Renal cortex interstitium (tissue), 15 donors: ENCODE results near the gene TUBGCP5. TPM values are rescaled to one million over a fixed set of nuclear protein-coding genes. Genes with fewer than 3 reads are reported as not detected.
A peak's percentile ranks its signal among the peaks of the same experiment; 100 is the strongest.
"Not testable (repeated sequence)": the region's sequence is repeated elsewhere in the genome, so short reads cannot be mapped to it uniquely, and the experiment has no call there.

ENCODE experiments used
- DNase-seq, 11 donors: peaks; one replicate each; pipeline ENCODE4 v3.0.0-alpha.2; 2013; ENCODE audit warnings: low read depth in 9 of 11, low spot score in 4 of 11; ENCODE audit errors: extremely low read depth in 1 of 11
- long read RNA-seq, 16 experiments: transcript quantifications; one replicate each; lab custom pipeline, GENCODE V29; 2026
- polyA plus RNA-seq, 3 donors: library from polyadenylated mRNA; unstranded; fragments of 120-200 nt; gene quantifications; one replicate each; pipeline ENCODE4 v1.2.1, GENCODE V29; 2013; ENCODE audit not compliant: insufficient read length in 3 of 3

TUBGCP5 gene
- polyA plus RNA-seq = 10 to 100 TPM; 21.5 to 35.6 (median 30.2) TPM
- long read RNA-seq, donor 1, partial matches to known transcripts = 0 of 1 reads
- long read RNA-seq, donor 1, other reads (novel, unspliced or antisense) = 0 of 1 reads
- long read RNA-seq, donor 2 = 0 reads
- long read RNA-seq, donor 3, partial matches to known transcripts = 0 of 1 reads
- long read RNA-seq, donor 3, other reads (novel, unspliced or antisense) = 0 of 1 reads
- long read RNA-seq, donor 4 = 0 reads
- long read RNA-seq, donor 5 = 0 reads
- long read RNA-seq, donor 6 = 0 reads
- long read RNA-seq, donor 7, partial matches to known transcripts = 0 of 1 reads
- long read RNA-seq, donor 7, other reads (novel, unspliced or antisense) = 0 of 1 reads
- long read RNA-seq, donor 8 = 0 reads
- long read RNA-seq, donor 9, partial matches to known transcripts = 7 of 7 reads
- long read RNA-seq, donor 9, other reads (novel, unspliced or antisense) = 0 of 7 reads
- long read RNA-seq, donor 10 = 0 reads
- long read RNA-seq, donor 11 = 0 reads
- long read RNA-seq, donor 12, partial matches to known transcripts = 0 of 1 reads
- long read RNA-seq, donor 12, other reads (novel, unspliced or antisense) = 0 of 1 reads
- long read RNA-seq, donor 13 = 0 reads
- long read RNA-seq, donor 14 = 0 reads
- long read RNA-seq, donor 15, partial matches to known transcripts = 0 of 1 reads
- long read RNA-seq, donor 15, other reads (novel, unspliced or antisense) = 0 of 1 reads
- long read RNA-seq, donor 16, partial matches to known transcripts = 0 of 4 reads
- long read RNA-seq, donor 16, other reads (novel, unspliced or antisense) = 0 of 4 reads

DNA sequence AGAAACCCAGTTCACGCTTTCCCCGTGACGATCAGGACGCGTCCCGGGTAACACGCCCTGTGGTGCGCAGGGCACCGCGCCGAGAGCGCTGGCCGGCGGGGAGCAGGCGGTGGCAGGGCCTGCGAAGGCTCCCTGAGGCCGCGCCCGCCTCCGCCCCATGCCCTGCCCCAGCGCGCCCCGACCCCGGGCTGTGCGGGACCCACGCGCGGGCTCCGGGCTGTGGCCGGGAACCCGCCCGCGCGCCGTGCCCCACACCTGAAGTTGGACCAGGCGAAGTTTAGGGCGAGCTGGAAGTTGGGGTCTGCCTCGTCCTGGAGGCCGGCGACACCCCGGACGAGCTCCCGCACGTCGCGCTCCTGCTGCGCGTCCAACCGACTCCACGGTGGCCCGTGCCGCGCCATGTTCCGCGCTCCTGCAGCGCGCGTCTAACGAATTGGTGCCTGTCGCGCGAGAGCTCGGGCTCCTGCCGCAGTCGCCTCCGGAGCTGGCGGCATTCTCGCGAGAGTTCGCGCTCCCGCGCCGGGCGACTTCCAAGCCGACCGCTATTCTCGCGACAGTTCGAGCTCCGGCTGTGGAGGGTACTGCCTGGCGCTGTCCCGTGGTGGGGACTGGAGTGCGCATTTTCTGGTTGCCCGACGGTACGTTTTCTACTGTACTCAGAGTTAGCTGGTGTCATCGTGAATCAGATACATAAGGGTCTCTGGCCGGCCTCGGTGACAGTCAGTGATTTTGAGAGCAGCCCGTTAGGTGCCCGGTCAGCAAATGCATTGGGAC, at the start of gene TUBGCP5:
Gene TUBGCP5, minus strand, starts transcription at position 427 of the 774 bp plus-strand sequence. Its CDS starts 26 bp downstream, at position 401.
- DNase-seq = peak; percentile 95 to 98 (median 97)

DNA sequence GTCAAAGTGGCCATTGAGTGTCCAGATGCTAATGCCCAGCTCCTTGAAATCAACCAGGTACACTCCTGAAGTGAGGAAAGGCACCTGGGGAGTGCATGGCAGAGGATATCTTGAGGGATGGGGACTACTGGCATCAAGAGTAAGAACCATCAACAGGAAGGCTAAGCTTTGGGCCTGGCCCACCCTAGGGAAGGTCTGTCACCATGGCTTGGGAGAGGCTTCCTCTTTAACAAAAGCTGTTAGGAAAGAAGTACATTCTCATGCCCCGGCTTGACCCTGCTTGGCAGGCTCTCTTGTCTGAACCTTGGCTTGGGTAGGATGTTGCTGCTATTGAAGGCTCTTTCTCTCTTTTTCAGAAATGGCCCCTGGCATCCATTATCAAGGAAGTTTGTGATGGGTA, 43.7 kb upstream of the TUBGCP5 start:
- DNase-seq = no peak

DNA sequence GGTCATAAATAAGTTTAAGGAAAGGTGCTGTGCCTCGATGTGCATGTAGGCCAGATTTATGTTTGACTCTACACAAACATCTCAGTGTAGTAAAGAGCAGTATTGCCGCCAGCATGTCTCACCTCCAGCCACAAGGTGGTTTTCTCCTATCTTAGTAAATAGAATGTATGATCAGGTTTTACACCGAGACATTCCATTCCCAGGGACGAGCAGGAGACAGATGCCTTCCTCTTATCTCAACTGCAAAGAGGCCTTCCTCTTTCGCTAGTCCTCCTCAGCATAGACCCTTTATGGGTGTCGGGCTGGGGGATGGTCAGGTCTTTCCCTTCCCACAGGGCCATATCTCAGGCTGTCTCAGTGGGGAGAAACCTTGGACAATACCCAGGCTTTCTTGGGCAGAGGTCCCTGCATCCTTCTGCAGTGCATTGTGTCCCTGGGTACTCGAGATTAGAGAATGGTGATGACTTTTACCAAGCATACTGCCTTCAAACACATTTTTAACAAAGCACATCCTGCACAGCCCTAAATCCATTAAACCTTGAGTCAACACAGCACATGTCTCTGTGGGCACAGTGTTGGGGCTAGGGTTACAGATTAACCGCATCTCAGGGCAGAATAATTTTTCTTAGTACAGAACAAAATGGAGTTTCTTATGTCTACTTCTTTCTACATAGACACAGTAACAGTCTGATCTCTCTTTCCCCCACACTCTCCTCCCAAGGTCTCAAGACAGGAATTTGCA, 42.8 kb upstream of the TUBGCP5 start:
- DNase-seq = not testable (repeated sequence)

DNA sequence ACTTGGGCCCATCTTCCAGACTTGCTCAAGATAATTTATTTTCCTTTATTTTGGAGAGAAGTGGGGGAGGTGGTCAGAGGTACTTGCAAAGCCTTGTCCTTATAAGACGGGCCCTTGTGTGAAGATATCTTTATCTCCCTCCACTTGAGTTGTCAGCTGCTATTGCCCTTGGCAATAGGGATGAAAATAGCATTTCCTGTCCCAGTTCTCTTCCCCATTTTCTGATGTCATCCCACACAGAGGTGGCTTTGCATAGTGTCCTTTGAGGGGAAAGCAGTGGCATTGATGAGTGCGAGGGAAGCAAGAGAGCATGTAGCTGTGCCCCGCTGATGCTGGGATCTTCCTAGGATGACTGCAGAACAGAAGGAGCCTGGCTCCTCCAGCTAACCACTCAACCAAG, 41.9 kb upstream of the TUBGCP5 start:
- no peak for DNase-seq

DNA sequence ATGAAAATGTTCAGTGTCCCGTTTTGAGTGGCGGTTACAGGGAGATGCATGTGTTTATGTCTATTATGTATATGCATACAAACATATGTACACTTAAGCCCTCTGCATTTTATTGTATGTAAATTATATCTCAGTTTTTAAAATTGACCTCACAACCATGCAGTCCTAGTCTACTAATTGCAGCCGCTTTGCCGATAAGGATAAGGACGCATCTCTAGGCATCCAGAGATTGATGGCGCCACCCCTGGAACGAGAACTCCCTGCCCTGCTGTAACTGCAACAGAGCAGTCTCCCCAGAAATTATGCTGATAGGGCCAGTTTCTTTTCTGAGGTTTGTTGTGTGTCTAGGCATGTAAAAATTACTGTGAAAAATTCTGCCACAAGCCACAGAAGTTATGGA, 40.4 kb upstream of the TUBGCP5 start:
- no peak for DNase-seq

DNA sequence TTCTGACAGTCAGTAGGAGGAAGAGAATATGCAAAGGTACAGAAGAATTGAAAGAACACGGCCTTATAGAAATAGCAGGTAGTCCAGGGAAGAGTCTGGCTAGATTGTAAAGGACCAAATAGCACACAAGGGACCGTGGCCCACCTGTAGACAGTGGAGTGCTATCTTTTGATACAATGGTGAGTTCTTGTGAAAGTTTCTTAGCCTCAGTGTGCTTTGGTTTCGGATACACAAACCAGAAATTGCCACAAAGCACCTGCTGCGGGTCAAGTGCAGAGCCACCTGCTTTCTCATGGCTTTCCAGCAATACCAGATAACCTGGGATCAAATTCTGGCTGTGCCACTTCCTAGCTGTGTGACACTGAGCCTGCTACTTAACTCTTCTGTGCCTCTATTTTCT, 36.6 kb upstream of the TUBGCP5 start:
- DNase-seq = no peak

DNA sequence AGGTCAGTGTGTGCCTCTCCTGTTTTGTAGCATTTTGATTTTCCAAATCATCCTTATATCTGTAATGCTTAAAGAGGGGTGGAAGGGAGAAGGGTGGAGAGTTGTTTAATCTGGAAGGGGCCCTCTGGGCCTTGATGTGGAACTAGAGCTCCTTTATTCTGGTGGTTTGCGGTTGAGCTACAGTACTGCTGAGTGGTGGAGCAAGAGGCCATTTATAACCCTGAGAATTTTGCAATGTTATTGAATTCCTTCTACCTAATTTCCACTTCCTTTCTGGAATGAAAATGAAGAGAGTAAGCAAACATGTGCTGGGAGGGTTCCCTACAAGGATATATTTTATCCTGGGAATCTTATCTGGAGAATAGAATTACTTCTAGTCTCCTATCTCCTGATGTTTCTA, 35.3 kb upstream of the TUBGCP5 start:
- no peak for DNase-seq

DNA sequence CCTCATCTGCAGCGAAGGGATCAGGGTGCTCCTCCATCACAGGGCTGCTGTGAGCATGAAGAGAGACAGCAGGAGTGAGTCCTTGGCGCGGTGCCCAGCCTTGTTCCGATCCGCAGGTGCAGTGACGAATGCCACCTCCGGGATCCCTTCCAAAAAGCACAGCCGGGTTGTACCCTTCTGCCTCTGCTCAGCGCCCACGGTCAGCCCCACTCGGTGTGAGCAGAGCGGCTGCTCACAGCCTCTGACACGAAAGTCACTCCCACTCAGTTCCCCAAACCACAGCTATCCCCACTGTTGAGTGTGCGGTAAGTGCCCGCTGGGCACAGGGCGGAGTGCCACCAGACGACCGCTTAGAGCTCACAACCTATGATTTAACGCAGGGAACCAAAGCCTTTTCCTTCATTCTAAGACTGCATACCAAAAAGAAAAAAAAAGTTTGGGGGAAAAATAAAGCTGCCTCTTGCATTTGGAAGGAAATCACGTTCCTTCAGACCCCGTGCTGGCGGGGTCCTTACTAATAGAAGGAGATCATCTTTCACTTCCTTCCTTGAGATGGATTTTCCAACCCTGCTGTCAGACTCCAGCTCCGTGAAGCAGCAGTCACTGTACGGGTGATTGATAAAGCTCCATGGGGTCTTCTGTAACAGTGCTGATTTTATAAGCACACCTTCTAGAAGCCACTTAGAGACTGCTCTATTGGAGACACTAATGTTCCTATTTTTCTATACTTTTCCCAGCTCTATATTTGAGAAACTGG, 34.7 kb upstream of the TUBGCP5 start:
- DNase-seq = no peak

DNA sequence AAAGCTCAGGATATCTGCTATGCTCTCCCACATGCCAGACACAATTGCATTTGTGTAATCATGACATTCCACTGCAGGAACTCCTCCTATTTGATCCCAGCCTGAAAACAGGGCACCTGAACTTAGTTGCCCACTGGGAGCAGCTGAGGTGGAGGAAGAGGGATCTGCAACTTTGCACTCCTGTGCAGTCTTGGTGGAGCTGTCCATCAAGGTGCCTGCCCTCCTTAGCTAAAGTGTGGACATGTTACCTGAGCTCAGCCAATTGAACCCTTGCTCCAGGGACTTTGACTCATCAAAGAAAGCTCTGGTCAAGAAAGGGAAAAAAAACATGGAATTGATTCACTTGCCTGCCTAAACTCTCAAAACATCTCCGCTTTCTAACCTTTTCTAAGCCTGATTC, 33.3 kb upstream of the TUBGCP5 start:
- no peak for DNase-seq

DNA sequence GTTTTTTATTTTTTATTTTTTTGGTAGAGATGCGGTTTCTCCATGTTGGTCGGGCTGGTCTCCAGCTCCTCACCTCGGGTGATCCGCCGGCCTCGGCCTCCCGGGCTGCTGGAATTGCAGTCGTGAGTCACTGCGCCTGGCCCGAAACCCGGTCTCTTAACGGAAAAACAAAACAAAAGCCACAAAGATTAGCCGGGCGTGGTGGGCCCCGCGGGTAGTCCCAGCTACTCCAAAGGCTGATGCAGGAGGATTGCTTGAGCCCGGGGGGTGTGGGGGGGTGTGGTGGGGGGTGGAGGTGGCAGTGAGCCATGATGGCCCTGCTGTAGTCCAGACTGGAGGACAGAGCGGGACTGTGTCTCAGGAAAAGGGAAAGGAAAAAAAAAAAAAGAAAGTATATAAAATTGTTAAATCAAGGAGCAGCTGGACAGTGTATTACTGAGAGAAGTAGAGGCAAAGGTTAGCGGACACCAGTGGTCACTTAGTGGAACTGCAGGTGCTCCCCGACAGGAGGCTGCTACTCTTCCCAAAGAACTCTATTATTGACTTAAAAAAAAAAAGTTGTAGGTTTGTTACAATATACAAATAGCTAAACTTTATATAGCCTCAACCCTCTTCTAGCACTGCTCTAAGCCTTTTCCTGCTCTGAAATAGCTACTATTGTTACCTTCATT, 30.3 kb upstream of the TUBGCP5 start:
- DNase-seq = no peak

DNA sequence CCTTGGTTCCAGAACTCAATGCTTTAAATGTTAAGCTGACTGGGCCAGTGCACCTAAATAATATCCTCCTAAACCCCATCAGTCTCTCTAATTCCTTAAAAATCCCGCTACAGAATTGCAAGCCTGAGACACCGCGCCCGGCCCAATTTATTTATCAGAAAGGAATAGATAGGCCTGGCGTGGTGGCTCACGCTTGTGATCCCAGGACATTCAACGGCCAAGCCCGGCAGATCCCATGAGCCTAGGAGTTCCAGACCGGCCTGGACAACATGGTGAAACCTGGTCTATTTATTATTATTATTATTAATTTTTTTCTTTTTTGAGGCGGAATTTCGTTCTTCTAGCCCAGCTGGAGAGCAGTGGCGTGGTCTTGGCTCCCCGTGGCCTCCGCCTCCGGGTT, 28.0 kb upstream of the TUBGCP5 start:
- no peak for DNase-seq

DNA sequence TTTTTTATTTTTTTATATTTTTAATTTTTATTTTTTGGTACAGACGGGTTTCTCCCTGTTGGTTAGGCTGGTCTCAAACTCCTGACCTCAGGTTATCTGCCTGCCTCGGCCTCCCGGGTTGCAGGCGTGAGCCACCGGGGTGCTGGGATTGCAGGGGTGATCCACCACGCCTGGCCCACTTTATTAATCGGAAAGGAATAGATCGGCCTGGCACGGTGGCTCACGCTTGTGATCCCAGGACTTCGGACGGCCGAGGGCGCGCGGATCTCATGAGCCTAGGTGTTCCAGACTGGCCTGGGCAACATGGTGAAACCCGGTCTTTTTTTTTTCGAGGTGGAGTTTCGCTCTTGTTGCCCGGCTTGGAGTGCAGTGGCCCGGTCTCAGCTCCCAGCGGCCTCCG, 26.5 kb upstream of the TUBGCP5 start:
- no peak for DNase-seq

DNA sequence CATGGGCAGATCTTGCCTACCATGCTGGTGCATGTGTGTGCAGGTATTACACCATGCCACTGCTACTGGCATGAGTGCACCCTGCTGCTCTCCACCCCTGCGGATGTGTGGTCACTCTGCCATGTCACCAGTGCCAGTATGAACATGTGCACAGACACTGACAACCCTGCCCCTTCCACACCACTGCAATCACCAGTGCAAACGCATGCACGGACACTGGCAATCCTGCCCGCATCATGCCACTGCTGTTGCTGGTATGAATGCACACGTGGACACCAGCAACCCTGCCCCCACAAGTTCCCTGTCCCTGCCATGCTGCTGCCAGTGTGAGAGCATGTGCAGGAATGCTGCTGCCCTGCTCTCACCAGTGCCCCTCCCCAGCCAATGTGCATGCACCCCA, 24.8 kb upstream of the TUBGCP5 start:
- DNase-seq = no peak

DNA sequence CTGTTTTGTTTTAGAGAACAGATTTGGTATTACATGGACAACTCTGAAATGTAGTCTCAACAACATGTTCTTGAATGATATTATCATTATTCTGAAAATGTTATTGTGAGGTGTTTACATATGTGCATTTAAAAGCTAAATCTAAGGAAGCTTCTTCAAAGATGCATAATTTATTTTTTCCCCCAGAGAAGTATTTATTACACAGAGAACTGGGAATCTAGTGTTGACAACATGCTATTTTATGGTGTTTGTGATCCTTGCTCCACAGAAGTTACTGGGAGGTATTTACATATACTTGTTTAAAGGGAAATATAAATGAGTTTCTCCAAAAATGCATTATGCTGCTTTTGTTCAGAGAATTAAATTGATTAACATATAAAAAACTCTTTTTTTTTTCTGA, 18.3 kb upstream of the TUBGCP5 start:
- DNase-seq = no peak

DNA sequence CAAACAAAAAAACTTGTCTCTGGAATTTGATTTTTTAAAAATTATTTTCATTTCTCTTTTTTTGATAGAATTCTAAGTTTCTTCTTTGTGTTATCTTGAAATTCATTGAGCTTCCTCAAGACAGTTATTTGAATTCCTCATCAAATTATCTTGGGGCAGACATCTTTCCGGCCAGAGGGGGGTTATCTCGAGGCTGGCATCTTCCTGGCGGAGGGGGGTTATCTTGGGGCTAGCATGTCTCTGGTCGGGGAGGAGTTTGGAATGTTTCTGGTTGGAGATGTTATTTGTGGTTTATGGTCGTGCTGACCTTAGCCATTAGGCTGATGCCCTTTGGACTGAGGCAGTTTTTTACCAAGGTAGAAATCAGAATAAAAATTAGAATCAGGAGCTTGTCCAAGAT, 15.9 kb upstream of the TUBGCP5 start:
- no peak for DNase-seq

DNA sequence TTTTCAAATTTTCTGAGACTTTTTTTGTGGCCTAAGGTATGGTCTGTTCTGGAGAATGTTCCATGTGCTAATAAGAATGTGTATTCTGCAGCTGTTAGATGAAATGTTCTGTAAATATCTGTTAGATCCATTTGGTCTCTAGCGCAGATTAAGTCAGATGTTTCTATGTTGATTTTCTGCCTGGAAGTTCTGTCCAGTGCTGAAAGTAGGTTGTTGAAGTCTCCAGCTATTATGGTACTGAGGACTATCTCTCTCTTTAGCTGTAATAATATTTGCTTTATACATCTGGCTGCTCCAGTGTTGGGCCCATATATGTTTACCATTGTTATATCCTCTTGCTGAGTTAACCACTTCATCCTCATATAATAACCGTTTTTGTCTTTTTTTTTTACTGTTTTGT, 13.2 kb upstream of the TUBGCP5 start:
- no peak for DNase-seq

DNA sequence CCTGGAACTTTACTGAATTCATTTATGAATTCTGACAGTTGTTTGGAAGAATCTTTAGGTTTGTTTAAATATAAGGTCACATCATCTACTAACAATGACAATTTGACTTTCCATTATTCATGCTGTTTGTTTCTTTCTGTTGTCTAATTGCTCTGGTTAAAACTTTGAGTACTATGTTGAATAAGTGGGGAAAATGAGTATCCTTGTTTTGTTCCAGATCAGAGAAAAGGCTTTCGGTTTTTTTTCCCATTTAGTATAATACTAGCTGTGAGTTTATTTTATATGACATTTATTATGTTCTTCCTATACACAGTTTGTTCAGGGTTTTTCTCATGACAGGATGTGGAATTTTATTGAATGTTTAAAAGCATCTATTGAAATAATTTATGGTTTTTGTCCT, 11.3 kb upstream of the TUBGCP5 start:
- DNase-seq = no peak
